ENCODE results near the gene APBA3. TPM values are rescaled to one million over a fixed set of nuclear protein-coding genes. Genes with fewer than 3 reads are reported as not detected.
A peak's percentile ranks its signal among the peaks of the same experiment; 100 is the strongest.

The APBA3 gene
- total and polyA plus RNA-seq, 12 donors = 2.6 to 43.8 (median 22.3) TPM

DNA sequence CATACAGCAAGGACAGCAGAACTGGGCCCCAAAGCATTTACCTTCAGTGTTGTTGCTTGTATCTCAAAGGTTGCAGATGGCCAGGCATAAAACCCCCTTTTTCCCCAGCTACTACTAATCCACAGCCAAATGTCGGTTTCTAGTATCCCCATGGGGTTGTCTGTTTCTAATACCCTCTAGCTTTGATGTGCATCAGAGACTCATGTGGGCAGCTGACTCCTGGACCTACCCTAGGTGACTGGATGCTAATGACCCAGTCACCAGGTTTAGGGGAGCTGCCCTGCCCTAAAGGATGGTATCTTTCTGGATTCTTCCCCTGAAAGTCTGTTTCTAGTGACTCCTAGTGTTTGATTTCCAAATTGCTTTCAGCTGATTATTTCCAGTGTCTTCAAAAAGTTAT lies 29.4 kb downstream of the APBA3 start:
- H3K36me3 ChIP-seq (replicated peaks in 1 of 2) = no peaks in the 10 kb centered on the region
- H3K9me3 ChIP-seq (replicated peaks in 1 of 3) = no peaks in the 10 kb centered on the region
- no peaks in the 10 kb centered on the region for H3K27me3 ChIP-seq
- no peak for DNase-seq
- no peak overlapping the region for H3K4me3 ChIP-seq
- no peaks in the 10 kb centered on the region for H3K4me1 ChIP-seq (replicated peaks in 1 of 2)
- TF ChIP-seq POLR2A (IDR thresholded peaks at IDR 0.05) = no peak
- TF ChIP-seq, protein P1, sequence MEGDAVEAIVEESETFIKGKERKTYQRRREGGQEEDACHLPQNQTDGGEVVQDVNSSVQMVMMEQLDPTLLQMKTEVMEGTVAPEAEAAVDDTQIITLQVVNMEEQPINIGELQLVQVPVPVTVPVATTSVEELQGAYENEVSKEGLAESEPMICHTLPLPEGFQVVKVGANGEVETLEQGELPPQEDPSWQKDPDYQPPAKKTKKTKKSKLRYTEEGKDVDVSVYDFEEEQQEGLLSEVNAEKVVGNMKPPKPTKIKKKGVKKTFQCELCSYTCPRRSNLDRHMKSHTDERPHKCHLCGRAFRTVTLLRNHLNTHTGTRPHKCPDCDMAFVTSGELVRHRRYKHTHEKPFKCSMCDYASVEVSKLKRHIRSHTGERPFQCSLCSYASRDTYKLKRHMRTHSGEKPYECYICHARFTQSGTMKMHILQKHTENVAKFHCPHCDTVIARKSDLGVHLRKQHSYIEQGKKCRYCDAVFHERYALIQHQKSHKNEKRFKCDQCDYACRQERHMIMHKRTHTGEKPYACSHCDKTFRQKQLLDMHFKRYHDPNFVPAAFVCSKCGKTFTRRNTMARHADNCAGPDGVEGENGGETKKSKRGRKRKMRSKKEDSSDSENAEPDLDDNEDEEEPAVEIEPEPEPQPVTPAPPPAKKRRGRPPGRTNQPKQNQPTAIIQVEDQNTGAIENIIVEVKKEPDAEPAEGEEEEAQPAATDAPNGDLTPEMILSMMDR (IDR thresholded peaks at IDR 0.05) = no peak
- intact Hi-C loops (cut with DNase I) = no loop called here
- H3K27ac ChIP-seq = no peak overlapping the region
- WGBS, 4 donors = 87 to 100% (median 89%) methylated on average over 1 of the region's 1 CpG

- 88 to 94% (median 93%) methylated on average over 20 to 32 of the region's 32 CpGs for WGBS, 4 donors
- no peak for TF ChIP-seq POLR2A (IDR thresholded peaks at IDR 0.05)
- TF ChIP-seq, protein P1 (IDR thresholded peaks at IDR 0.05) = no peak
- intact Hi-C loops (cut with DNase I) = no loop called here
- Histone ChIP-seq H3K27ac (no peak overlapping the region), H3K36me3 (replicated peaks in 1 of 2) (no peaks in the 10 kb centered on the region), H3K4me3 (no peak overlapping the region), H3K9me3 (replicated peaks in 1 of 3) (no peaks in the 10 kb centered on the region), H3K27me3 (no peaks in the 10 kb centered on the region), H3K4me1 (replicated peaks in 1 of 2) (no peaks in the 10 kb centered on the region)
- no peak for DNase-seq
Measured at GRCh38 chr19:3730457-3730958, 31.0 kb downstream of the APBA3 start.

DNA sequence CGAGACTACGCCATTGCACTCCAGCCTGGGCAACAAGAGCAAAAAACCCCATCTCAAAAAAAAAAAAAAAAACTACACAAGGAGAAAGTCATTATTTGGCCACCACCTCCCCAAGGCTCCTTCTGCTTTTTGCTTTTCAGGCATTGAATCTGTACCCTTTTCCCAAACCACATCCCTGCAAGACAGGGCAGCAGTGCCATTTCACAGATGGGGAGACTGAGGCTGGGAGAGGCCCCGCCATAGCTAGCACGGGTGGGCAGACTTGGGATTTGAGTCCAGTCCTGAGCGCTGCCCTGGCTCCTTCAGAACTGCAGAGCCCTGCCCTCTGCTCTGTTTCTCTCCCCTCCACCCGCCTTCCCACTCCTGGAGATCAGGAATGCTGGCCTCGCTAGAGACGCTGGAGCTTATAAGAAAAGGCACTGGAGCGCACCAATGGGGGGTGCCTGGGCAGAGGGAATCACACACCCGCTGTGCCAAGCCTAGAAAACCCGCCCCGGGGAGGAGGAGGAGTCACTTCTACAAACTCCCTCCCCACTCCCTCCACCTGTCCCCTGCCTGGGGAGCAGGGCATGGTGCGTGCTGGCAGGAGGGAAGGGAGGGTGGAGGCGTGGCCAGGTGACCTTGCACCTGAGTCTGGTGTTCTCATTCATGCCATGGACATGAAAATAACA lies 35.7 kb downstream of the APBA3 start:
- intact Hi-C loops (cut with DNase I) = no loop called here

DNA sequence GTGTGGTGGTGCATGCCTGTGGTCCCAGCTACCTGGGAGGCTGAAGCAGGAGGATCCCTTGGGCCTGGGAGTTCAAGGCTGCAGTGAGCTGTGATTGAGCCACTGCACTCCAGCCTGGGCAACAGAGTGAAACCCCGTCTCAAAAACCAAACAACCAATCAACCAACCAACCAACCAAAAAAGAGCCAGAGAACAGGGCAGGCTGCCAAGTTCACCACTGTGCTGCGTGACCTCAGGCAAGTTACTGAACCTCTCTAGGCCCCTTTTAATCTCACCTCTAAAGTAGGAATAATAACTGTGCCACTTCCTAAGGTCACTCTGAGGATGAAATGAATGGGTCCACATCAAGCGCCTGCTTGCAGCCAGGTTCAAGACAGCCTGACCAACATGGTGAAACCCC lies 36.4 kb downstream of the APBA3 start:
- TF ChIP-seq, protein P1 (IDR thresholded peaks at IDR 0.05) = no peak
- TF ChIP-seq POLR2A (IDR thresholded peaks at IDR 0.05) = no peak
- no peak for DNase-seq
- H3K9me3 ChIP-seq (replicated peaks in 1 of 3) = no peaks in the 10 kb centered on the region
- intact Hi-C loops (cut with DNase I) = no loop called here
- peaks cover 0 to 9% of the 10 kb centered on the region in 2 donors for H3K4me1 ChIP-seq (replicated peaks in 1 of 2)
- no peak overlapping the region for H3K4me3 ChIP-seq
- no peak overlapping the region for H3K27ac ChIP-seq
- 54 to 79% (median 60%) methylated on average over 3 of the region's 3 CpGs for WGBS, 4 donors
- H3K36me3 ChIP-seq (replicated peaks in 1 of 2) = no peaks in the 10 kb centered on the region
- H3K27me3 ChIP-seq = peaks cover 26% of the 10 kb centered on the region

More for the DNA sequence above, 35.7 kb downstream of the APBA3 start:
- Histone ChIP-seq H3K27me3 (peaks cover 20% of the 10 kb centered on the region), H3K36me3 (replicated peaks in 1 of 2) (no peaks in the 10 kb centered on the region), H3K4me3 (no peak overlapping the region), H3K4me1 (replicated peaks in 1 of 2) (peaks cover 0 to 9% of the 10 kb centered on the region in 2 donors), H3K27ac (no peak overlapping the region), H3K9me3 (replicated peaks in 1 of 3) (no peaks in the 10 kb centered on the region)
- TF ChIP-seq, protein P1 (IDR thresholded peaks at IDR 0.05) = no peak
- TF ChIP-seq POLR2A (IDR thresholded peaks at IDR 0.05) = no peak
- WGBS, 4 donors = 20 to 43% (median 23%) methylated on average over 9 to 14 of the region's 14 CpGs
- peak in 3 of 7 donors; percentile 29 to 34 (median 30) for DNase-seq

Measured in adrenal gland (tissue), 12 donors.